B cell (primary cell): ENCODE data around the gene FAM222A.

Experiments
- CTCF ChIP-seq: fragments of 200-600 bp; IDR thresholded peaks from one replicate; pipeline ENCODE4 v1.8.0; 2022; ENCODE audit warnings: antibody characterized with exemption, mild to moderate bottlenecking
- EZH2 ChIP-seq: IDR thresholded peaks from 2 replicates; pipeline ENCODE4 v1.6.1; 2012; ENCODE audit warnings: borderline replicate concordance, low read depth, mild to moderate bottlenecking, moderate library complexity, low read length; ENCODE audit not compliant: insufficient read depth, poor library complexity, severe bottlenecking

- TF ChIP-seq CTCF (no peak), EZH2 (no peak)
Observed at GRCh38 chr12:109743076-109743910, 29.7 kb downstream of the FAM222A start.
